A673 (cell line): Measurements from ENCODE around the gene PLCL1.

Source experiments
- CTCF ChIP-seq: fragments of 300-800, 200-600 bp; sonication (generic); conservative IDR thresholded peaks from 2 replicates; pipeline ENCODE4 v1.5.1; 2017; ENCODE audit warnings: low read depth, mild to moderate bottlenecking, antibody characterized with exemption, low read length, moderate library complexity, mixed read lengths
- EZH2 ChIP-seq: fragments of 200-600 bp; sonication (generic); IDR thresholded peaks from 2 replicates; pipeline ENCODE4 v1.6.1; 2017; ENCODE audit warnings: borderline replicate concordance, low read depth, mild to moderate bottlenecking, mixed read lengths, antibody characterized with exemption, low read length; ENCODE audit not compliant: poor library complexity, severe bottlenecking

GRCh38 chr2:198073253-198073652 lies 268.9 kb downstream of the PLCL1 start:
- TF ChIP-seq CTCF (no peak), EZH2 (no peak)
